Upper lobe of left lung (tissue), 4 donors: Measurements from ENCODE around the gene KIAA2012.

ENCODE experiments used
- EP300 ChIP-seq, 4 donors: sonication (generic); formaldehyde crosslinking; IDR thresholded peaks; one replicate each; pipeline ENCODE4 v1.5.1; 2017; ENCODE audit warnings: antibody characterized with exemption in 4 of 4, control low read depth in 2 of 4
- POLR2A ChIP-seq, 4 donors: fragments of 450-650 bp; IDR thresholded peaks; one replicate each; pipeline ENCODE4 v1.5.1; 2016 to 2017; ENCODE audit warnings: antibody characterized with exemption in 4 of 4, mild to moderate bottlenecking in 2 of 4
- POLR2AphosphoS5 ChIP-seq, 2 donors: sonication (generic); formaldehyde crosslinking; IDR thresholded peaks; one replicate each; pipeline ENCODE4 v1.5.1; 2017; ENCODE audit warnings: antibody characterized with exemption in 2 of 2
- TF ChIP-seq, protein P1 (sequence below), 6 experiments: fragments of 450-650 bp in 4 of 6; fragments of 200-600 bp in 2 of 6; sonication (generic) in 2 of 6; IDR thresholded peaks; one replicate each; pipeline ENCODE4 v1.5.1; 2016 to 2019; ENCODE audit warnings: antibody characterized with exemption in 6 of 6

- TF ChIP-seq, protein P1, sequence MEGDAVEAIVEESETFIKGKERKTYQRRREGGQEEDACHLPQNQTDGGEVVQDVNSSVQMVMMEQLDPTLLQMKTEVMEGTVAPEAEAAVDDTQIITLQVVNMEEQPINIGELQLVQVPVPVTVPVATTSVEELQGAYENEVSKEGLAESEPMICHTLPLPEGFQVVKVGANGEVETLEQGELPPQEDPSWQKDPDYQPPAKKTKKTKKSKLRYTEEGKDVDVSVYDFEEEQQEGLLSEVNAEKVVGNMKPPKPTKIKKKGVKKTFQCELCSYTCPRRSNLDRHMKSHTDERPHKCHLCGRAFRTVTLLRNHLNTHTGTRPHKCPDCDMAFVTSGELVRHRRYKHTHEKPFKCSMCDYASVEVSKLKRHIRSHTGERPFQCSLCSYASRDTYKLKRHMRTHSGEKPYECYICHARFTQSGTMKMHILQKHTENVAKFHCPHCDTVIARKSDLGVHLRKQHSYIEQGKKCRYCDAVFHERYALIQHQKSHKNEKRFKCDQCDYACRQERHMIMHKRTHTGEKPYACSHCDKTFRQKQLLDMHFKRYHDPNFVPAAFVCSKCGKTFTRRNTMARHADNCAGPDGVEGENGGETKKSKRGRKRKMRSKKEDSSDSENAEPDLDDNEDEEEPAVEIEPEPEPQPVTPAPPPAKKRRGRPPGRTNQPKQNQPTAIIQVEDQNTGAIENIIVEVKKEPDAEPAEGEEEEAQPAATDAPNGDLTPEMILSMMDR (IDR thresholded peaks at IDR 0.05): no peak
- TF ChIP-seq EP300 (IDR thresholded peaks at IDR 0.05) (no peak), POLR2A (IDR thresholded peaks at IDR 0.05) (no peak), POLR2AphosphoS5 (IDR thresholded peaks at IDR 0.05) (no peak)
Observed at GRCh38 chr2:202133200-202133908, 60.3 kb downstream of the KIAA2012 start.
